NCI-H1092 (cell line): ENCODE results near the gene KLHDC7B.

Experiments
- DNase-seq: peaks from one replicate; lab custom pipeline; 2025; lab: John Stamatoyannopoulos, UW

KLHDC7B gene

GRCh38 chr22:50548040-50548920 is 2.6 kb downstream of the KLHDC7B start:
- DNase-seq, result no peak

- DNase-seq, result no peak
Observed at GRCh38 chr22:50548921-50549790, 3.5 kb downstream of the KLHDC7B start.

- no peak for DNase-seq
Observed at GRCh38 chr22:50550395-50550794, 4.7 kb downstream of the KLHDC7B start.

- DNase-seq, result no peak
Observed at GRCh38 chr22:50551160-50551752, 5.6 kb downstream of the KLHDC7B start.

- DNase-seq, result no peak
Observed at GRCh38 chr22:50553310-50553709, 7.6 kb downstream of the KLHDC7B start.

GRCh38 chr22:50556703-50557102 is 11.0 kb downstream of the KLHDC7B start:
- DNase-seq, result no peak

GRCh38 chr22:50560034-50560433 is 14.3 kb downstream of the KLHDC7B start:
- no peak for DNase-seq

GRCh38 chr22:50561401-50562358 is 16.0 kb downstream of the KLHDC7B start:
- no peak for DNase-seq

GRCh38 chr22:50562523-50563412 is 17.1 kb downstream of the KLHDC7B start, which contains the start of gene SYCE3:
SYCE3 (minus strand) TSS chr22:50562919; CDS start chr22:50556405, 6,514 bp downstream.
- DNase-seq, result peak; percentile 80

GRCh38 chr22:50563413-50564160 is 17.9 kb downstream of the KLHDC7B start:
- no peak for DNase-seq

GRCh38 chr22:50564289-50564688 is 18.6 kb downstream of the KLHDC7B start:
- no peak for DNase-seq

- no peak for DNase-seq
Observed at GRCh38 chr22:50567721-50568252, 22.1 kb downstream of the KLHDC7B start.

GRCh38 chr22:50568626-50569025 is 22.9 kb downstream of the KLHDC7B start:
- no peak for DNase-seq

- no peak for DNase-seq
Observed at GRCh38 chr22:50569041-50569459, 23.4 kb downstream of the KLHDC7B start.

- DNase-seq, result no peak
Observed at GRCh38 chr22:50569896-50570535, 24.3 kb downstream of the KLHDC7B start.

- no peak for DNase-seq
Observed at GRCh38 chr22:50570861-50571260, 25.2 kb downstream of the KLHDC7B start.

- no peak for DNase-seq
Observed at GRCh38 chr22:50571264-50572175, 25.8 kb downstream of the KLHDC7B start.

- no peak for DNase-seq
Observed at GRCh38 chr22:50572965-50573364, 27.3 kb downstream of the KLHDC7B start.
